Ascending aorta (tissue), 2 donors: Measurements from ENCODE around the gene FBP1. TPM values are rescaled to one million over a fixed set of nuclear protein-coding genes. Genes with fewer than 3 reads are reported as not detected.

Source experiments
- DNase-seq, 2 donors: peaks; one replicate each; pipeline ENCODE4 v3.0.0-alpha.2; 2019; ENCODE audit warnings: low spot score in 2 of 2
- H3K27ac ChIP-seq, 2 donors: fragments of 200-600 bp; sonication (generic); one replicate each; pipeline ENCODE4 v1.5.1; 2016 to 2017; ENCODE audit warnings: mild to moderate bottlenecking in 1 of 2
- H3K27me3 ChIP-seq: fragments of 200-600 bp; sonication (generic); one replicate; pipeline ENCODE4 v1.5.1; 2017
- H3K36me3 ChIP-seq, 2 donors: fragments of 200-600 bp; sonication (generic); one replicate each; pipeline ENCODE4 v1.5.1; 2016
- H3K4me1 ChIP-seq, 2 donors: fragments of 200-600 bp; sonication (generic); one replicate each; pipeline ENCODE4 v1.5.1; 2016 to 2017; ENCODE audit warnings: mild to moderate bottlenecking in 1 of 2
- H3K4me3 ChIP-seq, 2 donors: fragments of 200-600 bp; sonication (generic); one replicate each; pipeline ENCODE4 v1.5.1; 2016 to 2017; ENCODE audit warnings: mild to moderate bottlenecking in 1 of 2
- H3K9me3 ChIP-seq, 2 donors: fragments of 200-600 bp; sonication (generic); one replicate each; pipeline ENCODE4 v1.5.1; 2016
- intact Hi-C: fragments of 100-400 bp; cut with DNase I; formaldehyde crosslinking; loops from one replicate; pipeline ENCODE4 v1.15.1; 2023
- total RNA-seq: library from RNA; depleted of rRNA; stranded (reverse); fragments of >200 nt; gene quantifications from one replicate; pipeline ENCODE4 v1.1.0, GENCODE V29; 2016
- TF ChIP-seq, protein P1 (sequence below), 3 experiments: fragments of 200-600 bp in 2 of 3; fragments of 450-650 bp in 1 of 3; sonication (generic) in 2 of 3; IDR thresholded peaks; one replicate each; pipeline ENCODE4 v1.5.1; 2016 to 2019; ENCODE audit warnings: antibody characterized with exemption in 3 of 3, mild to moderate bottlenecking in 1 of 3, moderate library complexity in 1 of 3

FBP1 gene
- total RNA-seq, 1 donor from 2014 or later = 4.8 TPM

- TF ChIP-seq, protein P1, sequence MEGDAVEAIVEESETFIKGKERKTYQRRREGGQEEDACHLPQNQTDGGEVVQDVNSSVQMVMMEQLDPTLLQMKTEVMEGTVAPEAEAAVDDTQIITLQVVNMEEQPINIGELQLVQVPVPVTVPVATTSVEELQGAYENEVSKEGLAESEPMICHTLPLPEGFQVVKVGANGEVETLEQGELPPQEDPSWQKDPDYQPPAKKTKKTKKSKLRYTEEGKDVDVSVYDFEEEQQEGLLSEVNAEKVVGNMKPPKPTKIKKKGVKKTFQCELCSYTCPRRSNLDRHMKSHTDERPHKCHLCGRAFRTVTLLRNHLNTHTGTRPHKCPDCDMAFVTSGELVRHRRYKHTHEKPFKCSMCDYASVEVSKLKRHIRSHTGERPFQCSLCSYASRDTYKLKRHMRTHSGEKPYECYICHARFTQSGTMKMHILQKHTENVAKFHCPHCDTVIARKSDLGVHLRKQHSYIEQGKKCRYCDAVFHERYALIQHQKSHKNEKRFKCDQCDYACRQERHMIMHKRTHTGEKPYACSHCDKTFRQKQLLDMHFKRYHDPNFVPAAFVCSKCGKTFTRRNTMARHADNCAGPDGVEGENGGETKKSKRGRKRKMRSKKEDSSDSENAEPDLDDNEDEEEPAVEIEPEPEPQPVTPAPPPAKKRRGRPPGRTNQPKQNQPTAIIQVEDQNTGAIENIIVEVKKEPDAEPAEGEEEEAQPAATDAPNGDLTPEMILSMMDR (IDR thresholded peaks at IDR 0.05) = no peak
- no peaks in the 10 kb centered on the region for H3K9me3 ChIP-seq
- intact Hi-C loops = loop anchor here (10.0 kb wide), 2 partner anchors 192 to 232 kb away; no protein-coding TSS in a partner anchor
- no peak overlapping the region for H3K4me3 ChIP-seq
- no peaks in the 10 kb centered on the region for H3K36me3 ChIP-seq
- H3K27ac ChIP-seq = peak overlapping the region; percentile 5 to 9
- no peaks in the 10 kb centered on the region for H3K27me3 ChIP-seq
- H3K4me1 ChIP-seq = peaks cover 7 to 17% of the 10 kb centered on the region in 2 donors
- no peak for DNase-seq
Measured at GRCh38 chr9:94672811-94673487, 33.6 kb upstream of the FBP1 start.

- intact Hi-C loops = loop anchor here (1.0 to 10.0 kb wide), 3 partner anchors 408 to 596 kb away; no protein-coding TSS in a partner anchor
- TF ChIP-seq, protein P1 (IDR thresholded peaks at IDR 0.05) = peak; percentile 82 to 85 (median 83)
- no peaks in the 10 kb centered on the region for H3K27me3 ChIP-seq
- H3K36me3 ChIP-seq = no peaks in the 10 kb centered on the region
- peak in 1 of 2 donors; percentile 85 for DNase-seq
- H3K4me1 ChIP-seq = peaks cover 0 to 2% of the 10 kb centered on the region in 2 donors
- H3K4me3 ChIP-seq = peak overlapping the region; percentile 8 to 66
- H3K9me3 ChIP-seq = no peaks in the 10 kb centered on the region
- H3K27ac ChIP-seq = no peak overlapping the region
Measured at GRCh38 chr9:94668928-94669729, 29.8 kb upstream of the FBP1 start.

- TF ChIP-seq, protein P1 (IDR thresholded peaks at IDR 0.05) = no peak
- H3K27ac ChIP-seq = no peak overlapping the region
- no peaks in the 10 kb centered on the region for H3K9me3 ChIP-seq
- no peaks in the 10 kb centered on the region for H3K36me3 ChIP-seq
- H3K4me1 ChIP-seq = peaks cover 0 to 2% of the 10 kb centered on the region in 2 donors
- H3K4me3 ChIP-seq = peak overlapping the region in 1 of 2 donors; percentile 66
- DNase-seq = no peak
- H3K27me3 ChIP-seq = no peaks in the 10 kb centered on the region
- intact Hi-C loops = loop anchor here (1.0 to 10.0 kb wide), 3 partner anchors 409 to 596 kb away; no protein-coding TSS in a partner anchor
Measured at GRCh38 chr9:94668418-94668927, 29.2 kb upstream of the FBP1 start.

DNA sequence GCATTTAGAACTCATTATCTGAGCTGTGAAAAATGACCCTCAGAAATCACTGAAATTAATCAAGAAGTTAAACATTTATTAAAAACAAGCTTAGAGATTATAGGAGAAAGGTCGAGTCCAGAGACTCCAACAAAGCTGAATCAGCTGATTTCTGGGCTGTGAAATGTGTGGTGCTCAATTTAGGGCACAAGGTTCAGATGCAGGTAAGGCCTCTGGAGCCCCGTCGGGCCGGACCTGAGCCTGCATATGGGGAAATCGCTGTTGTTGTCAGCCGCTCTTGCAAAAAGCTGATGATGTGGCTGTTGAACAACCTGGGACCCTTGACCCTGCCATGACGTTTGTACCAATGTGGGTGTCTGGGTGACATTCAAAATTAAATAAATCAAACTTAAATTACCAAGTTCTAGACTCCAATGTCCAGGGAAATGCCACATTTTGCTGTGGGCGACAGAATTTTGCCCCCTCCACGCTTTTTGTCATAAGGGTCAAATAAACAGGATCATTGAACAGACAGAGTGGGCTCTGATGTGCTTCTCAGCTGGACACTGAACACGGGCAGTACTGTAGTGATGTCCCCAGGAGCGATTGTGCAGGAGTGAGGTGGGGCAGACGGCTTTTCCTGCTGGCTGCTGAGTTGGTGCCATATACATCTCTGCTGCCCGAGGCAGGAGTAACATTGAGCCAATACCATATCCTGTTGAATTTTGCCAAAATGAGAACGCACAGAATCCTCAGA, 27.2 kb upstream of the FBP1 start:
- no peak overlapping the region for H3K4me3 ChIP-seq
- H3K27me3 ChIP-seq = no peaks in the 10 kb centered on the region
- no peaks in the 10 kb centered on the region for H3K4me1 ChIP-seq
- no peaks in the 10 kb centered on the region for H3K9me3 ChIP-seq
- H3K36me3 ChIP-seq = no peaks in the 10 kb centered on the region
- intact Hi-C loops = loop anchor here (5.0 to 10.0 kb wide), 2 partner anchors 411 to 598 kb away; no protein-coding TSS in a partner anchor
- TF ChIP-seq, protein P1 (IDR thresholded peaks at IDR 0.05) = no peak
- H3K27ac ChIP-seq = no peak overlapping the region
- DNase-seq = no peak

GRCh38 chr9:94665613-94666012, 26.3 kb upstream of the FBP1 start:
- Histone ChIP-seq H3K4me3 (no peak overlapping the region), H3K36me3 (no peaks in the 10 kb centered on the region), H3K27me3 (no peaks in the 10 kb centered on the region), H3K27ac (no peak overlapping the region), H3K4me1 (no peaks in the 10 kb centered on the region), H3K9me3 (no peaks in the 10 kb centered on the region)
- intact Hi-C loops = loop anchor here (5.0 to 10.0 kb wide), 2 partner anchors 412 to 599 kb away; no protein-coding TSS in a partner anchor
- DNase-seq = no peak
- TF ChIP-seq, protein P1 (IDR thresholded peaks at IDR 0.05) = no peak
